Measurements from ENCODE around the gene GRIN3A. TPM values are rescaled to one million over a fixed set of nuclear protein-coding genes. Genes with fewer than 3 reads are reported as not detected.

GRIN3A gene
- total RNA-seq, 1 donor from 2014 or later: not detected

DNA sequence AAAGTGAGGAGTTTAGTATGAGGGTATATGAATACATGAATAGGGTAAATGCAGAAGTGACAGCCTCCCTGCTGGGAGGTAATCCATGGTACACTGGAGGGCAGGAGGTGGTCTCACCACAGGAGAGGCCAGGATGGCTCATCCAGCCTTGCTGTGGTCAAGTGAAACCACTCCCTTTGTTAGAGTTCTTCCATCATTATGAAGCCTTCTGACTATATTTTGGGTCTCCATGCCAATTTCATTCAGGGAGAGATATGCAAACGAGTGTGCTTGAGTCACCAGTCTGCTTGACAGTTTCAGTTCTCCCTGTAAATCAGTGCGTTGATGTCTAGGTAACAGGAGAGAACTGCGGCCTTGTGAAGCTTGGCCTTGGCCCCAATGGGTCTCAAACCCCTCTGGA, 160.1 kb downstream of the GRIN3A start:
- TF ChIP-seq EZH2phosphoT487 (IDR thresholded peaks at IDR 0.05) (no peak), EZH2 (IDR thresholded peaks at IDR 0.05) (no peak)
- TF ChIP-seq, protein P1, sequence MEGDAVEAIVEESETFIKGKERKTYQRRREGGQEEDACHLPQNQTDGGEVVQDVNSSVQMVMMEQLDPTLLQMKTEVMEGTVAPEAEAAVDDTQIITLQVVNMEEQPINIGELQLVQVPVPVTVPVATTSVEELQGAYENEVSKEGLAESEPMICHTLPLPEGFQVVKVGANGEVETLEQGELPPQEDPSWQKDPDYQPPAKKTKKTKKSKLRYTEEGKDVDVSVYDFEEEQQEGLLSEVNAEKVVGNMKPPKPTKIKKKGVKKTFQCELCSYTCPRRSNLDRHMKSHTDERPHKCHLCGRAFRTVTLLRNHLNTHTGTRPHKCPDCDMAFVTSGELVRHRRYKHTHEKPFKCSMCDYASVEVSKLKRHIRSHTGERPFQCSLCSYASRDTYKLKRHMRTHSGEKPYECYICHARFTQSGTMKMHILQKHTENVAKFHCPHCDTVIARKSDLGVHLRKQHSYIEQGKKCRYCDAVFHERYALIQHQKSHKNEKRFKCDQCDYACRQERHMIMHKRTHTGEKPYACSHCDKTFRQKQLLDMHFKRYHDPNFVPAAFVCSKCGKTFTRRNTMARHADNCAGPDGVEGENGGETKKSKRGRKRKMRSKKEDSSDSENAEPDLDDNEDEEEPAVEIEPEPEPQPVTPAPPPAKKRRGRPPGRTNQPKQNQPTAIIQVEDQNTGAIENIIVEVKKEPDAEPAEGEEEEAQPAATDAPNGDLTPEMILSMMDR (IDR thresholded peaks at IDR 0.05): no peak
- no peak overlapping the region for H3K9ac ChIP-seq
- Mint-ChIP-seq H3K27me3 (ENCODE audit: insufficient read depth, low read depth) (peaks cover 3% of the 10 kb centered on the region), H3K27ac (no peak overlapping the region), H3K4me3 (no peak overlapping the region), H3K36me3 (no peaks in the 10 kb centered on the region), H3K4me1 (peaks cover 13% of the 10 kb centered on the region), H3K9me3 (no peaks in the 10 kb centered on the region)
- no peak for DNase-seq (ENCODE audit: low spot score)
- no peaks in the 10 kb centered on the region for H3K27me3 ChIP-seq
- H3K4me2 ChIP-seq: no peak overlapping the region
- H4K20me1 ChIP-seq (ENCODE audit: low read depth): no peaks in the 10 kb centered on the region
- no peak overlapping the region for H3K27ac ChIP-seq
- no peaks in the 10 kb centered on the region for H3F3A ChIP-seq (ENCODE audit: low read depth)
- H2AFZ ChIP-seq (replicated peaks): no peak overlapping the region
- no peak overlapping the region for H3K4me3 ChIP-seq
- H3K36me3 ChIP-seq: no peaks in the 10 kb centered on the region
- H3K4me1 ChIP-seq: peaks cover 4% of the 10 kb centered on the region
- H3K79me2 ChIP-seq (ENCODE audit: low read depth): no peaks in the 10 kb centered on the region
- H3K9me3 ChIP-seq (ENCODE audit: low read depth): no peaks in the 10 kb centered on the region

DNA sequence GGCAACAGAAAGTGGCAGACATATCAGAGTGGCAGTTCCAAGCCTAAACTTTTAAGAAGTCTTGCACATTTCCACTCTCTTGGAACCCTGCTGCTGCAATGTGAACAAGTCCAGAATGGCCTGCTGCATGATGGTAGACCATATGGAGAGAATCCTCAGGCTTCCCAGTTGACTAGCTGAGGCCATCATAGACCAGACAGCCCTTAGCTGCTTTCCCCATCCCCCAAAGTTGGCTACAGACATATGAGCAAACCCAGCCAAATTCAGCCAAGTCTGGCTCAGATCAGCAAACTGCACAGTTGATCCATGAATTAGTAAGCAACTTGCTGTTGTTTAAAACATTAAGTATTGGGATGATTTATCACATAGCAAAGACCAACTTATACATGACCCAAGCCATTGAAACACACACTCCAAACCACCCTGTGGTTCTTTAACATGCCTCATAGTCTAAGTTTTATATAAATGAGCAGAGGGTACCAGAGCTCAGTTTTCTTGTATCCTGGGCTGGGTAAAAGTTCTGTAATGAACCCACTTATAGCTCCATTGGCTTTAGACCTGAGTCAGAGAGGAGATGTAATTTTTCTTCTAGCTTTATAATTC, 163.6 kb downstream of the GRIN3A start:
- no peak overlapping the region for H3K27ac Mint-ChIP-seq
- H3K4me2 ChIP-seq: no peak overlapping the region
- H3K27ac ChIP-seq: no peak overlapping the region

DNA sequence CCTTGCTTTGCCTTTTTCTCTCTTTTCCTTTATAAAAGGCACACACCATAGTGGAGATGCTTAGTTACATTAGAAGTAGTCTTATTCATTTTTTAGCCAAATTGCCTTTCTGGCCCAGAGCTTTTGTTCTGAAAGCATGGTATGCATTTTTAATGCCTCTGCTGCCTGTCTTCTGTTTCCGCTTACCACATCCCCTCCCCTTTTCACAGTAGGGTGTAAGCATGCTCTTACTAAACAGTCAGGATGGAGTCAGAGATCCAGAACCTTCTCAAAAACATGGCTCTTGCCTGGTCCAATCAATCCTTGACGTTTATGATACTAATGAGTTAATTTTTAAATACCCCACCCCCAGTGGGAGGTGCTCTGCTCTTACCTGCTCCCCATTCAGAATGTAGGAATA, 166.1 kb downstream of the GRIN3A start:
- peaks cover 14% of the 10 kb centered on the region for H3K4me1 Mint-ChIP-seq
- H2AFZ ChIP-seq (replicated peaks): no peak overlapping the region

More for the DNA sequence above, 163.6 kb downstream of the GRIN3A start:
- Histone ChIP-seq H3K9ac (no peak overlapping the region), H2AFZ (replicated peaks) (no peak overlapping the region), H3K27me3 (no peaks in the 10 kb centered on the region), H3K4me3 (no peak overlapping the region), H3K9me3 (ENCODE audit: low read depth) (no peaks in the 10 kb centered on the region), H3K79me2 (ENCODE audit: low read depth) (no peaks in the 10 kb centered on the region), H3K4me1 (peaks cover 4% of the 10 kb centered on the region), H3F3A (ENCODE audit: low read depth) (no peaks in the 10 kb centered on the region), H4K20me1 (ENCODE audit: low read depth) (no peaks in the 10 kb centered on the region), H3K36me3 (no peaks in the 10 kb centered on the region)
- Mint-ChIP-seq H3K4me1 (peaks cover 25% of the 10 kb centered on the region), H3K4me3 (no peak overlapping the region), H3K36me3 (peaks cover 3% of the 10 kb centered on the region), H3K9me3 (no peaks in the 10 kb centered on the region), H3K27me3 (ENCODE audit: insufficient read depth, low read depth) (peaks cover 3% of the 10 kb centered on the region)
- TF ChIP-seq EZH2 (IDR thresholded peaks at IDR 0.05) (no peak), EZH2phosphoT487 (IDR thresholded peaks at IDR 0.05) (no peak)
- TF ChIP-seq, protein P1 (IDR thresholded peaks at IDR 0.05): no peak
- no peak for DNase-seq (ENCODE audit: low spot score)

More for the DNA sequence above, 166.1 kb downstream of the GRIN3A start:
- Mint-ChIP-seq H3K9me3 (no peaks in the 10 kb centered on the region), H3K4me3 (no peak overlapping the region), H3K27me3 (ENCODE audit: insufficient read depth, low read depth) (no peaks in the 10 kb centered on the region), H3K27ac (peak overlapping the region; percentile 15), H3K36me3 (peaks cover 7% of the 10 kb centered on the region)
- no peak for DNase-seq (ENCODE audit: low spot score)
- Histone ChIP-seq H4K20me1 (ENCODE audit: low read depth) (no peaks in the 10 kb centered on the region), H3F3A (ENCODE audit: low read depth) (no peaks in the 10 kb centered on the region), H3K9me3 (ENCODE audit: low read depth) (no peaks in the 10 kb centered on the region), H3K27ac (no peak overlapping the region), H3K4me3 (no peak overlapping the region), H3K36me3 (no peaks in the 10 kb centered on the region), H3K79me2 (ENCODE audit: low read depth) (no peaks in the 10 kb centered on the region), H3K9ac (no peak overlapping the region), H3K4me1 (no peaks in the 10 kb centered on the region), H3K27me3 (no peaks in the 10 kb centered on the region), H3K4me2 (no peak overlapping the region)
- TF ChIP-seq EZH2phosphoT487 (IDR thresholded peaks at IDR 0.05): no peak
- TF ChIP-seq, protein P1 (IDR thresholded peaks at IDR 0.05): no peak
- TF ChIP-seq EZH2 (IDR thresholded peaks at IDR 0.05): no peak
